ENCODE data around the gene POLA2. TPM values are rescaled to one million over a fixed set of nuclear protein-coding genes. Genes with fewer than 3 reads are reported as not detected.

POLA2 gene
- total RNA-seq, 1 experiment from 2014 or later: 37.7 TPM

GRCh38 chr11:65334696-65335295 lies 73.0 kb downstream of the POLA2 start:
- DNase-seq: no peak
- no peak overlapping the region for H3K27ac ChIP-seq (ENCODE audit: insufficient read length, low read depth, low read length)
- peak overlapping the region; percentile 79 for H3K4me2 ChIP-seq (ENCODE audit: insufficient read depth, insufficient read length, low read length)
- H3K9ac ChIP-seq (ENCODE audit: extremely low read depth, insufficient read length, low read length): peak overlapping the region; percentile 61
- H3K4me1 ChIP-seq (ENCODE audit: insufficient read depth, low read length): 0 out of 2 replicates have a peak, but pooled peaks cover 2% of the 10 kb centered on the region
- H3K18ac ChIP-seq (ENCODE audit: insufficient read length, low read depth, low read length): no peak overlapping the region
- no peaks in the 10 kb centered on the region; a peak in 1 of 5 replicates for H3K9me3 Mint-ChIP-seq
- H3K9me3 ChIP-seq (ENCODE audit: control insufficient read depth, low read depth, low read length): no peaks in the 10 kb centered on the region
- WGBS (ENCODE audit: extremely low coverage, insufficient read length, low lambda C conversion rate): no CpG with 5 or more reads among the region's 5 CpGs
- H2AFZ ChIP-seq (ENCODE audit: low read length): no peak overlapping the region
- no peak overlapping the region for H3K23ac ChIP-seq (ENCODE audit: insufficient read length, low read depth, low read length)
- H3K27me3 ChIP-seq (ENCODE audit: insufficient read depth, low read length): no peaks in the 10 kb centered on the region
- H2AK5ac ChIP-seq (ENCODE audit: insufficient read length, low read length): no peak overlapping the region
- peaks cover 16% of the 10 kb centered on the region in 2 experiments for H3K4me1 Mint-ChIP-seq
- H3K27me3 Mint-ChIP-seq (ENCODE audit: low read depth): peaks cover 1% of the 10 kb centered on the region
- H2BK20ac ChIP-seq (ENCODE audit: low read depth, low read length, poor library complexity, severe bottlenecking): no peak overlapping the region
- no peak overlapping the region for H4K8ac ChIP-seq (replicated peaks; ENCODE audit: insufficient read length, low read depth, low read length)
- H4K5ac ChIP-seq (ENCODE audit: insufficient read length, low read depth, low read length): no peak overlapping the region
- H3K4me3 Mint-ChIP-seq: peak overlapping the region; percentile 90 to 95
- H3K79me2 ChIP-seq (ENCODE audit: insufficient read depth, low read length): peaks cover 19% of the 10 kb centered on the region; the same call in 1 of the 2 replicates
- H4K91ac ChIP-seq (ENCODE audit: insufficient read length, low read depth, low read length): no peak overlapping the region
- H2BK120ac ChIP-seq (ENCODE audit: low read depth, low read length, poor library complexity, severe bottlenecking): no peak overlapping the region
- peak overlapping the region in 2 of 3 experiments; percentile 15 to 65; a peak in 3 of 7 replicates for H3K27ac Mint-ChIP-seq
- no peak for TF ChIP-seq CTCF (conservative IDR thresholded peaks at IDR 0.05)
- peaks cover 4% of the 10 kb centered on the region for H3K23me2 ChIP-seq (ENCODE audit: insufficient read length, low read depth, low read length, poor library complexity, severe bottlenecking)
- no peak overlapping the region for H2BK15ac ChIP-seq (ENCODE audit: low read depth, low read length)
- no peak overlapping the region for H3K14ac ChIP-seq (ENCODE audit: insufficient read depth, low read length)
- H2BK12ac ChIP-seq (ENCODE audit: insufficient read length, low read depth, low read length): no peak overlapping the region
- no peak overlapping the region for H3K56ac ChIP-seq (ENCODE audit: insufficient read length, low read depth, low read length)
- no peaks in the 10 kb centered on the region for H4K20me1 ChIP-seq (ENCODE audit: control insufficient read depth, insufficient read depth, insufficient read length)
- no peak overlapping the region for H3T11ph ChIP-seq (ENCODE audit: low read length)
- H3K36me3 Mint-ChIP-seq (ENCODE audit: insufficient read depth in 1 of 3, low read depth in 3 of 3): peaks cover 4 to 17% (median 14%) of the 10 kb centered on the region in 3 experiments; a peak in 6 of 7 replicates
- no peak overlapping the region for H2BK5ac ChIP-seq (ENCODE audit: insufficient read length, low read length)
- peaks cover 2% of the 10 kb centered on the region for H3K79me1 ChIP-seq (ENCODE audit: insufficient read depth, low read depth, low read length, poor library complexity, severe bottlenecking)
- no peak overlapping the region for H3K4ac ChIP-seq (ENCODE audit: low read depth, low read length)

Data from H9 (cell line).